GM21717 (cell line): ENCODE results near the gene GPX5.

Experiments
- ATAC-seq: cut with Tn5 transposase; IDR thresholded peaks from one replicate; pipeline ENCODE4 v1.9.1; 2021; ENCODE audit warnings: mild to moderate bottlenecking, moderate library complexity; ENCODE audit not compliant: unreplicated experiment

GPX5 gene

DNA sequence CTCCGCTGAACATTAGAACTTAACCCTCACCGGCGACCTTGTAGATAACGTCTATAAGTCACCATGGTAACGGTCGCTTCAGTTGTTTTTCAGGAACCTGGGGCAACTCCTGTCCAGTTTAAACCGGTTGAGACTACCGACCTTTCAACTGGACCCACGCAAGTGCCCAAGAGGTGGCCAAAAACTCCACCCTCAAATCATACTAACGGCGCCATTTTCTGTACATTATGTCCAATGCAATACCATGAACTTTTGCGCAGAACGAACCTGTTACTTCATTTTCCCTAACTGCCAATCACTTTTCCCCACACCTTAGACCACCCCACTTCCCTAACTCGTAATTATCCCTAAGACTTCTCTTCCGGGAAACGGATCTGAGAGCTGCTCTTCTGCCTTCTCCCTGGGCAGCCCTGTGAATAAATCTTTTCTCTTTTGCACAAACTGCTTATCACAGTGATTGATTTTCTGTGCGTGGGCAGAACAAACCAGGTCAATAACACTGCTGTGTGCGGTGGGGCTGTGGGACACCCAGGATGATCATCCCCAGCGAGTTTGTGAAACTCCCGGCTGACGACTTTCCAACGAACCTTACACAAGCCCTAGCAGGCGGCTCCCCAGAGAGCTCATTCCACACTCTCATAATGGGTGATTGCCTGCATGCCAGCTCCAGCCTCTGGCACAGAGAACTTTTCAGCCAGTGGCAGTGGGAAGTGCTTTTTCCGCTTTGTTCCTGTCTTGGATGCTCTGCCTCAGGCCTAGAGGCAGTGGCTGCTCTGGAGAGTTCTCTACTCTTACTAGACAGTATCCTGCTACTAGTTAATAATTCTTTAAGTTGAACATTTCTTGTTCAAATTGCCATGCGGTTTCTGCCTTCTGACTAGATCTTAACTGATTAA is 28.6 kb downstream of the GPX5 start:
- ATAC-seq: no peak

DNA sequence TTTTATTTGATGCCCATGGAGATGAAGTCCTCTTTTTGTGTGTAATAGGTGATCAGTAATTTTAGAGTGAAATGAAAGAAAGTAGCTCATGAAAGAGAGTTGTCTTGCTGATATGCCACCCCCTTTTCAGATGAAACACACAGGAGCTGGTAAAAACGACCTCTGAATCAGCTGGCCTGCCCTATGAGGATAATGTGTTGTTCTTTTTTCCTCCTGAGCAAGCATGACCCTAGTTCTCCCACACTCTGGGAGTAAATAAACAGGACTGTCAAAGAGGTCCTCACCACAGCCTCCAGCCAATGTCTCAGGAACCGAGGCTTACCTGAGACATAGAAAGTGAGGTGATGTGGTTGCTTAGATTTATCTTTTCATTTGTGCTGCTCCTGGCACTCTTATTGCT is 29.5 kb downstream of the GPX5 start:
- ATAC-seq: no peak

DNA sequence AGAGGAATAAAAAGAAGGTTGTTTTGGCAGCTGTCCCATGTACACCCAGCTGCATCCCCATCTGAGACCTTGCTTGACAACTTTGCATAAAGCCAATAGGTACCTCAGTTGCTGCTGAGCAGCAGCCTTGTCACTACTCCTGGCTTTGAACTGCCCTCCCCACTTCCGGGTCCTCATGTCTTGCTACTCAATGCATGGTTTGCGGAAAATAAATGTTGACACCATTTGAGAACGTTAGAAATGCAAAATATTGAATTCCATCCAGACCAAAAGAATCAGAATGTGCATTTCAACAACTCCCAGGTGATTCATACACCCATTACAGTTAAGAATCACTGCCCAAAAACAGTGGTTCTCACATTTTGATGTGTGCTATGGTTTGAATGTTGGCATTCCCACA is 32.9 kb downstream of the GPX5 start:
- ATAC-seq: no peak

DNA sequence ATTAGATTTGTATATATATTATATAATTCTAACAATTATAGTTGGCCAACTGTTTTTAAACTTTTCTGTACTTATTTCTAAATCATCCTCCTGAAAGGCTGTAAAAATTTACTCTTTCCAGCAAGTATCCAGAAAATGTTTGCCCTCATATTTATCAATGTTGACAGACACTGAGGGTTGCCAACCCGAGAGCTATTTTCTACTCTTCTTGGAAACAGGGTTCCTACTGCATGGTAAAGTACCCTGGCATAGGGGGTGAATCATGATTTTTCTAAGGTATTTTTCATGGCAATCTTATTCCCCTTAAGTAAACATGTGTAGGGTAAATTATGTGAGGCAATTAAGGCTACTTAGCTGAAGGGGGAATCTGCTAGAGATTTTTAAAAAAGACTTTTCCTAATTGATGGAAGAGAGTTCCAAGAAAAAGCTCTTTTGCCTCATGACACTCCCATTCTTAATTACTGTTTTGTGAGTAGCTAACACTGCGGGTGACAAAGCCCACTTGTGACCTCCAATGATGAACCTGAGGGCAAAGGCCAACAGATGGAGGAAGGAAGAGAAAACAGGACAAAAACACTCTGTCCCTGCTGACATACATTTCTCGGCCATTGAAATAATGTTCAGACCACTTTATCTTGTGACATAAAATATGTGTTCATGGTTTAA is 37.9 kb downstream of the GPX5 start:
- no peak for ATAC-seq

DNA sequence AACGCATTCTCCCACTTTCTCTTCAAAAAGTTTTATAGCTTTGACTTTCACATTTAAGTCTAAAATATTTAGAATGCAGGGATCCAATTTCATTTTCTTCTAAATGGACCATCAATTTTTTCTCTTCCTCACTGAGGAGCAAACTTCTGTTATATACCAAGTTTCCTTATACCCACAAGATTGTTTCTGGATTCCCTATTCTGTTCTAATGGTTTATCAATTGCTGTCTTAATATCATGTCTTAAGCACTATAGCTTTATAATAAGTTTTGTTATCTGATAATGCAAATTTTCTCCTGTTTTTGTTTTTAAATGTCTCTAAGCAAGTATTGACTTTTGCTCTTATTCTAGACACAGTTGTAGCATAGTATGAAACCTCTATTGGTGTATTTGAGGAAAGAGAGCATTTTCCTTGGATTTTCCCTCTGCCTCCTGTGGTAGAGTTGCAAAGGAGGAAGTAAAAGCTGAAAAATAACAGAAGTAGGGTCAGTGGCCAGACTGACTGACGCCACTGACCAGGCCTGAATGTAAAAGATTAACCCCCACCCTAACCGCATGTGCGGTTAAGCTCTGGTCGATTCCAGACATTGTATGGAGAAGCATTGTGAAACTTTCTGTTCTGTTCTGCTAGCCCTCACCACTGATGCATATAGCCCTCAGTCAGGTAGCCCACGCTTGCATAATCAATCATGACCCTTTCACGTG is 40.3 kb downstream of the GPX5 start:
- ATAC-seq: no peak

DNA sequence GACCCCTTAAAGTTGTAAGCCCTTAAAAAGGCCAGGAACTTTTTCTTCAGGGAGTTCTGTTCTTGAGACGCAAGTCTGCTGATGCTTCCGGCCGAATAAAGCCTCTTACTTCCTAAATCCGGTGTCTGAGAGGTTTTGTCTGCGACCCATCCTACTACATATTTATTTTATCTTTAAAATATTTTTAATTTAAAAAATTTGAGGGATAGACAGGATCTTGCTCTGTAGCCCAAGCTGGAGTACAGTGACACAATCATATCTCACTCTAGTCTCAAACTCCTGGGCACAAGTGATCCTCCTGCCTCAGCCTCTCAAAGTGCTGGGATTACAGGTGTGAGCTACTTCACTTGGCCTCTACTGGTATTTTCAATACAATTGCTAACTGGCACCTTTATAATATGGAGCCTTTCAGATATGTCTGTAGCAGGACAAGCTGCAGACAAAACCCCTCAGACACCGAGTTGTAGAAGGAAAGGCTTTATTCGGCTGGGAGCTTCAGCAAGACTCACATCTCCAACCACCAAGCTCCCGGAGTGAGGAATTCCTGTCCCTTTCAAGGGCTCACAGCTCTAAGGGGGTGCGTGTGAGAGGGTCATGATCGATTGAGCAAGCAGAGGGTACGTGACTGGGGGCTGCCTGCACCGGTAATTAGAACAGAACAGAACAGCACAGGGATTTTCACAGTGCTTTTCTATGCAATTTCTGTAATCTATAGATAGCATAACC is 41.0 kb downstream of the GPX5 start:
- ATAC-seq: no peak

DNA sequence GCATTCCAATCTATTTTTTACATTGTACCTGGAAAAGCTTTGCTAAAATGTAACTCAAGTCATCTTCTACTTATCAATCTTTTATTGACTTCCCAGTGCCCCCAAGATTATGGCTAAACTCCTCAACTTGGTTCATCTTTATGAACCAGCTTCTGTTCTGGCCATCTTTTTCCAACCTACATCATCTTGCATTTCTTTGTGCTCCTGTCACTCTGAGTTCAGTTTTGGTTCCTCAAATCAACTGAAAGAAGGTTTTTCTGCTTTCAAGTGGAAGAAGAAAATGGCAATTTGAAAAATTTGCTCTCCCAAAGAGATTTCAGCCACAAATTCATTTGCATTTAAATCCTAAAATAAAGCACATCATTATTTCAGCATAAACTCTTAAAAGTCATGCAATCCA is 41.8 kb downstream of the GPX5 start:
- no peak for ATAC-seq

DNA sequence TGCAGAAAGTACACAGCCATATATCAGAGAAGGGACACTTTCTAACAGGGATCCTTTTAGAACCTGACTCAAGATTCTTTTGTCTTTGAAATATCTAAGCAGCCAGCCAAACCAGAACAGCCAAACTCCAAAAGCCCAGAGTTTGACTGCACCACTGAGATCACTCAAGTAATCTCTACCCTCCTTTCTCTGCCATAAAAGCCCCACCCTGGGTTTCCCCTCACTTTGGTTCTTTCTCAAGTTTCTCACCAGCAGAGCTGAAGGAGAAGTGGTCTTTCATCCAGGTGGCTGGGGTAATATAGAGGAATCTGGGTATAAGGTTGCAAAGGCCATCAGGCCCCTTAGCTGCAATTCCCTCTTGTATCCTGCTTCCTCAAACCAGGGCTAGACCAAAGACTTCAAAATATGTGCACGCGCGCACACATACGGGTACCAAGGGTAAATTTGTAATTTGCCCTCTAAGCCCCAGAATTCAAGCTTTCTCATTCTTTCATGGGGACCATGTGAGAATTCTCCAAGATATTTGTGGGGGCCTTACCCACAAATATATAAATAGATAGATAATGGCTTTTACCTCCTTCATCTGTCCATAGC is 42.9 kb downstream of the GPX5 start:
- no peak for ATAC-seq

DNA sequence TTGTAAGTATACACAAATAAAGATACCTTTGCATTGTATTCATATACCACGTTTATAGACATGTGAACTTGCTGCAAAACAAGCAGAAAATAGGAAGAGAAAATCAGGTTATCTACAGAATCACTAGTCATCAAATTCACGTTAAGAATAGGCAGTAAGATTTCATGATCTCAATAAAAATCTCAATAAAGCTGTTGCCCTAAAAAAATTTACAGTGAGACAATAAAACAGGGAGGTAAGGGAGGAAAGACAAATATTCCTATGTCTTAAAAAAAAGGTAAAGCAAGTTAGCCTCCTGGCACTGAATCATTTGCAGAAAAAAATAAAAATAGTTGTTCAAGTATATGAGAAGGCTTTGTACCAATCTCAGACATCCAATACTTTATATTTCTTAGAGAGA is 44.1 kb downstream of the GPX5 start:
- no peak for ATAC-seq

DNA sequence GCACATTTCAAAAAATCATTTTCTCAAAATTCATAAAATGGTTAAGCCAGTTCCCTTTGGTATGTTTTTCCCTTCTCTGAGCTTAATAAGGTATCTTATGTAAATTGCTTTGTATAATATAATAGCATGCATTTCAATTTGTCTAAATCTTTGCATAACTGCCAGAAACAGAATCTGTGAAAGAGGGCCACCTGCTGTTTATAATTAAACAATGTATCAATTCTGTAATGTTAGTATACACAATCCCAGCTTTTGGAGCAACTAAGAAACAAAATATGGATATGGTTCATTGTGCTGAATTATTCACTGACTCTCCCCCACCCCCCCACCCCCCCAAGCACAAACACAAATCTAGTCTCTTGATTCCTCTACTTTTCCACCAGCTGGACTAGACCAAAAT is 54.8 kb downstream of the GPX5 start:
- no peak for ATAC-seq

DNA sequence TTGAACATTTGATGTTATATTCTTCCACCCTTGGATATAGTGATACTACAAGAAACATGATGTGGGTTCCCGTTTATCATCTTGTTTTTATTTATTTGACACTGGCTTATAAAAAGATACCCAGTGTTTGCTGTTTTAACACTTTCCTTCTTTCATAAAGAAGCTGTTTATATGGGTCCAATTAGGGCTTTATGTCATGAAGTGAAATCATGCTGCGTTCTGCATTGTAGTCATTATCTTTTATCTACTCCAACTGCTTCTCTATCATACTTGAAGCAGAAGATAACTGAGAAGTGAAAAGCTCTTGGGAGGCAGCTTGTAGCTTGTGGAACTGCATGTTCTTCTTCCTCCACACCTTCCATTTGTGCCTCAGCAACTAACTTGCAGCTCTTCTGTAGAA is 57.8 kb downstream of the GPX5 start:
- no peak for ATAC-seq
